DND-41 (cell line): ENCODE data around the gene TRAPPC10.

Experiments
- ATAC-seq: fragments of 200-7000 bp; cut with Tn5 transposase; 3 replicates; pipeline ENCODE4 v1.9.1; 2021; ENCODE audit warnings: low read depth; ENCODE audit not compliant: insufficient read depth
- DNase-seq: peaks from one replicate; pipeline ENCODE4 v3.0.0-alpha.2; 2020
- H2AFZ ChIP-seq: 2 replicates; pipeline ENCODE4 v1.6.0; 2012; ENCODE audit warnings: low read depth, low read length
- H3K27ac ChIP-seq: 2 replicates; pipeline ENCODE4 v1.5.1; 2012; ENCODE audit warnings: low read length, inconsistent platforms
- H3K27me3 ChIP-seq: fragments of 200-600 bp; sonication (generic); 2 replicates; pipeline ENCODE4 v1.6.0; 2012; ENCODE audit warnings: low read length, mild to moderate bottlenecking, inconsistent platforms; ENCODE audit not compliant: insufficient read depth, poor library complexity
- H3K36me3 ChIP-seq: 2 replicates; pipeline ENCODE4 v1.5.1; 2012; ENCODE audit warnings: low read length, inconsistent platforms; ENCODE audit not compliant: insufficient read depth
- H3K4me1 ChIP-seq: 2 replicates; pipeline ENCODE4 v1.5.1; 2012; ENCODE audit warnings: mild to moderate bottlenecking, low read length; ENCODE audit not compliant: insufficient read depth
- H3K4me2 ChIP-seq: 2 replicates; pipeline ENCODE4 v1.6.0; 2012; ENCODE audit warnings: mild to moderate bottlenecking, moderate library complexity, low read length, inconsistent platforms; ENCODE audit not compliant: insufficient read depth
- H3K4me3 ChIP-seq, 2 experiments: fragments of 200-600 bp in 1 of 2; shearing (Covaris generic) in 1 of 2; 2 replicates each; pipeline ENCODE4 v1.5.1; 2012 to 2016; ENCODE audit warnings: inconsistent platforms in 2 of 2, low read length in 2 of 2, mild to moderate bottlenecking in 2 of 2, low read depth in 1 of 2, moderate library complexity in 1 of 2
- H3K79me2 ChIP-seq: 2 replicates; pipeline ENCODE4 v1.6.0; 2012; ENCODE audit warnings: low read length, inconsistent platforms; ENCODE audit not compliant: insufficient read depth
- H3K9ac ChIP-seq: 2 replicates; pipeline ENCODE4 v1.6.0; 2012; ENCODE audit warnings: low read depth, mild to moderate bottlenecking, inconsistent platforms, low read length, moderate library complexity
- H3K9me3 ChIP-seq: 2 replicates; pipeline ENCODE4 v1.5.1; 2012; ENCODE audit warnings: low read length, moderate library complexity, mild to moderate bottlenecking, inconsistent platforms; ENCODE audit not compliant: insufficient read depth, severe bottlenecking
- H4K20me1 ChIP-seq: 2 replicates; pipeline ENCODE4 v1.6.0; 2012; ENCODE audit warnings: low read length; ENCODE audit not compliant: insufficient read depth
- CTCF ChIP-seq: IDR thresholded peaks from 2 replicates; pipeline ENCODE4 v1.5.1; 2012; ENCODE audit warnings: borderline replicate concordance, low read length, moderate library complexity, mild to moderate bottlenecking; ENCODE audit not compliant: poor library complexity, severe bottlenecking; ENCODE audit errors: extremely low read depth
- EZH2 ChIP-seq: IDR thresholded peaks from 3 replicates; pipeline ENCODE4 v1.6.1; 2012; ENCODE audit warnings: borderline replicate concordance, low read depth, mild to moderate bottlenecking, moderate library complexity, low read length, inconsistent platforms; ENCODE audit not compliant: severe bottlenecking

The TRAPPC10 gene

GRCh38 chr21:44052071-44052829 lies 40.1 kb downstream of the TRAPPC10 start:
- Histone ChIP-seq H3K79me2 (peaks cover 59% of the 10 kb centered on the region), H3K4me1 (no peaks in the 10 kb centered on the region), H3K4me2 (no peak overlapping the region), H3K36me3 (peaks cover 86% of the 10 kb centered on the region), H4K20me1 (peaks cover 56% of the 10 kb centered on the region), H3K27me3 (no peaks in the 10 kb centered on the region), H3K9ac (no peak overlapping the region), H3K4me3 (no peak overlapping the region), H3K9me3 (no peaks in the 10 kb centered on the region), H3K27ac (no peak overlapping the region), H2AFZ (no peak overlapping the region)
- no peak for TF ChIP-seq EZH2
- no peak for TF ChIP-seq CTCF
- no peak for ATAC-seq
- no peak for DNase-seq

GRCh38 chr21:44052830-44053226 lies 40.7 kb downstream of the TRAPPC10 start:
- ATAC-seq = no peak

GRCh38 chr21:44053567-44053966 lies 41.5 kb downstream of the TRAPPC10 start:
- peaks cover 91% of the 10 kb centered on the region for H3K36me3 ChIP-seq
- no peak overlapping the region for H3K4me2 ChIP-seq
- peaks cover 52% of the 10 kb centered on the region for H3K79me2 ChIP-seq
- no peak overlapping the region for H2AFZ ChIP-seq
- ATAC-seq (no peak), DNase-seq (no peak)
- peaks cover 56% of the 10 kb centered on the region for H4K20me1 ChIP-seq
- no peaks in the 10 kb centered on the region for H3K4me1 ChIP-seq
- H3K4me3 ChIP-seq = no peak overlapping the region
- no peak overlapping the region for H3K9ac ChIP-seq
- H3K27me3 ChIP-seq = no peaks in the 10 kb centered on the region
- no peaks in the 10 kb centered on the region for H3K9me3 ChIP-seq
- H3K27ac ChIP-seq = no peak overlapping the region
- no peak for TF ChIP-seq CTCF
- TF ChIP-seq EZH2 = no peak

More at GRCh38 chr21:44052830-44053226, 40.7 kb downstream of the TRAPPC10 start:
- Histone ChIP-seq H3K9me3 (no peaks in the 10 kb centered on the region), H3K4me2 (no peak overlapping the region), H2AFZ (no peak overlapping the region), H3K9ac (no peak overlapping the region), H3K79me2 (peaks cover 56% of the 10 kb centered on the region), H4K20me1 (peaks cover 56% of the 10 kb centered on the region), H3K27ac (no peak overlapping the region), H3K4me1 (no peaks in the 10 kb centered on the region), H3K27me3 (no peaks in the 10 kb centered on the region), H3K36me3 (peaks cover 87% of the 10 kb centered on the region), H3K4me3 (no peak overlapping the region)
- DNase-seq = no peak
- no peak for TF ChIP-seq EZH2
- TF ChIP-seq CTCF = no peak
